GM23338 (cell line): ENCODE measurements around the gene ALDH6A1. TPM values are rescaled to one million over a fixed set of nuclear protein-coding genes. Genes with fewer than 3 reads are reported as not detected.

Source experiments
- ATAC-seq: fragments of 200-7000 bp; cut with Tn5 transposase; 3 replicates; pipeline ENCODE4 v1.9.1; 2020
- DNase-seq: peaks from one replicate; pipeline ENCODE4 v3.0.0-alpha.2; 2015; ENCODE audit warnings: low spot score
- H2AFZ ChIP-seq: fragments of 200-600 bp; sonication (generic); 2 replicates; pipeline ENCODE4 v1.8.0; 2016; ENCODE audit warnings: antibody characterized with exemption, mild to moderate bottlenecking, moderate library complexity
- H3F3A ChIP-seq: fragments of 200-600 bp; sonication (generic); replicated peaks from 2 replicates; pipeline ENCODE4 v1.8.0; 2017; ENCODE audit warnings: antibody characterized with exemption, mixed run types, low read depth
- H3K27ac ChIP-seq: fragments of 200-600 bp; sonication (generic); 2 replicates; pipeline ENCODE4 v1.6.1; 2016; ENCODE audit warnings: low read depth
- H3K27me3 ChIP-seq: fragments of 200-600 bp; sonication (generic); 2 replicates; pipeline ENCODE4 v1.8.0; 2016; ENCODE audit warnings: mild to moderate bottlenecking, mixed run types, moderate library complexity; ENCODE audit not compliant: insufficient read depth
- H3K36me3 ChIP-seq: fragments of 200-600 bp; sonication (generic); 2 replicates; pipeline ENCODE4 v1.8.0; 2016; ENCODE audit warnings: mild to moderate bottlenecking; ENCODE audit not compliant: insufficient read depth
- H3K4me1 ChIP-seq: fragments of 200-600 bp; sonication (generic); 2 replicates; pipeline ENCODE4 v1.8.0; 2016; ENCODE audit warnings: mild to moderate bottlenecking, moderate library complexity; ENCODE audit not compliant: insufficient read depth
- H3K4me2 ChIP-seq: fragments of 200-600 bp; sonication (generic); 2 replicates; pipeline ENCODE4 v1.7.1; 2017; ENCODE audit warnings: mixed run types
- H3K4me3 ChIP-seq: fragments of 200-600 bp; sonication (generic); 2 replicates; pipeline ENCODE4 v1.6.1; 2016; ENCODE audit warnings: mixed run types
- H3K79me2 ChIP-seq: fragments of 200-600 bp; sonication (generic); replicated peaks from 2 replicates; pipeline ENCODE4 v1.8.0; 2017; ENCODE audit warnings: mild to moderate bottlenecking; ENCODE audit not compliant: insufficient read depth
- H3K9me2 ChIP-seq: fragments of 200-600 bp; sonication (generic); 2 replicates; pipeline ENCODE4 v1.8.0; 2017; ENCODE audit not compliant: insufficient read depth
- H4K20me1 ChIP-seq: fragments of 200-600 bp; sonication (generic); replicated peaks from 2 replicates; pipeline ENCODE4 v1.8.0; 2017; ENCODE audit warnings: mild to moderate bottlenecking; ENCODE audit not compliant: insufficient read depth
- H3K27ac Mint-ChIP-seq: 2 replicates; pipeline ENCODE4 v1.8.0; 2020; ENCODE audit warnings: inconsistent platforms, mild to moderate bottlenecking, moderate library complexity, mixed read lengths
- H3K27me3 Mint-ChIP-seq: 3 replicates; pipeline ENCODE4 v1.8.0; 2022; ENCODE audit warnings: low read depth, mild to moderate bottlenecking, moderate library complexity, mixed read lengths, inconsistent platforms; ENCODE audit not compliant: insufficient read depth, poor library complexity
- H3K36me3 Mint-ChIP-seq: 3 replicates; pipeline ENCODE4 v1.8.0; 2021; ENCODE audit warnings: low read depth, mild to moderate bottlenecking, inconsistent platforms, moderate library complexity, mixed read lengths
- H3K4me1 Mint-ChIP-seq: 3 replicates; pipeline ENCODE4 v1.8.0; 2020; ENCODE audit warnings: mild to moderate bottlenecking, inconsistent platforms, mixed read lengths
- H3K4me3 Mint-ChIP-seq: 3 replicates; pipeline ENCODE4 v1.8.0; 2021; ENCODE audit warnings: moderate library complexity, mild to moderate bottlenecking, inconsistent platforms, mixed read lengths
- H3K9me3 Mint-ChIP-seq: 3 replicates; pipeline ENCODE4 v1.8.0; 2020; ENCODE audit warnings: moderate library complexity, mild to moderate bottlenecking, inconsistent platforms, mixed read lengths
- CREB1 ChIP-seq: fragments of 250-450 bp; sonication (Bioruptor Pico); IDR thresholded peaks from 2 replicates; pipeline ENCODE4 v1.5.0; 2020; ENCODE audit warnings: low read depth, mild to moderate bottlenecking, moderate library complexity
- CTCF ChIP-seq, 2 experiments: fragments of 200-600 bp in 1 of 2; sonication (generic) in 1 of 2; conservative IDR thresholded peaks; 2 replicates each; pipeline versions ENCODE4 v1.5.1 to v1.6.1; 2016 to 2017; ENCODE audit warnings: antibody characterized with exemption in 2 of 2, low read depth in 2 of 2, mild to moderate bottlenecking in 2 of 2, moderate library complexity in 1 of 2
- ETS1 ChIP-seq: IDR thresholded peaks from 2 replicates; pipeline ENCODE4 v1.6.1; 2016; ENCODE audit warnings: antibody characterized with exemption
- EZH2 ChIP-seq: fragments of 200-600 bp; sonication (generic); IDR thresholded peaks from one replicate; pipeline ENCODE4 v1.8.0; 2017; ENCODE audit warnings: antibody characterized with exemption, mild to moderate bottlenecking, low read depth; ENCODE audit not compliant: unreplicated experiment
- EZH2phosphoT487 ChIP-seq: fragments of 200-600 bp; sonication (generic); IDR thresholded peaks from one replicate; pipeline ENCODE4 v1.8.1; 2018; ENCODE audit warnings: antibody characterized with exemption; ENCODE audit not compliant: unreplicated experiment
- JUNB ChIP-seq: IDR thresholded peaks from one replicate; pipeline ENCODE4 v1.6.1; 2016; ENCODE audit warnings: antibody characterized with exemption; ENCODE audit not compliant: unreplicated experiment
- NANOG ChIP-seq: IDR thresholded peaks from 2 replicates; pipeline ENCODE4 v1.6.1; 2016; ENCODE audit warnings: antibody characterized with exemption, borderline replicate concordance
- POLR2AphosphoS5 ChIP-seq: IDR thresholded peaks from 2 replicates; pipeline ENCODE4 v1.6.1; 2016; ENCODE audit warnings: antibody characterized with exemption, low read depth
- STAT1 ChIP-seq: IDR thresholded peaks from one replicate; pipeline ENCODE4 v1.6.1; 2016; ENCODE audit warnings: antibody characterized with exemption; ENCODE audit not compliant: unreplicated experiment
- ZNF114 ChIP-seq: fragments of 250-450 bp; sonication (Bioruptor Pico); IDR thresholded peaks from 2 replicates; pipeline ENCODE4 v1.5.0; 2020; ENCODE audit warnings: mild to moderate bottlenecking, moderate library complexity
- ZNF331 ChIP-seq: fragments of 250-450 bp; sonication (Bioruptor Pico); IDR thresholded peaks from 2 replicates; pipeline ENCODE4 v1.5.0; 2020; ENCODE audit warnings: low read depth, mild to moderate bottlenecking, moderate library complexity
- ZNF462 ChIP-seq: fragments of 250-450 bp; sonication (Bioruptor Pico); IDR thresholded peaks from 2 replicates; pipeline ENCODE4 v1.5.0; 2020; ENCODE audit warnings: mild to moderate bottlenecking, moderate library complexity
- polyA plus RNA-seq: library from polyadenylated mRNA; unstranded; fragments of >200 nt; fragmentation: Nextera tagmentation; extraction: Ambion mirVana; gene quantifications from 2 replicates; pipeline ENCODE4 v1.2.1, GENCODE V29; 2016
- total RNA-seq: library from RNA; depleted of rRNA; stranded (reverse); fragments of >200 nt; shearing (Covaris generic); gene quantifications from 2 replicates; pipeline ENCODE4 v1.2.3, GENCODE V29; 2014
- TF ChIP-seq, protein P1 (sequence below): IDR thresholded peaks from one replicate; pipeline ENCODE4 v1.6.1; 2018; ENCODE audit warnings: antibody characterized with exemption; ENCODE audit not compliant: unreplicated experiment

ALDH6A1 gene
- total and polyA plus RNA-seq, 2 experiments from 2014 or later, result 16.1 to 28.0 TPM

DNA sequence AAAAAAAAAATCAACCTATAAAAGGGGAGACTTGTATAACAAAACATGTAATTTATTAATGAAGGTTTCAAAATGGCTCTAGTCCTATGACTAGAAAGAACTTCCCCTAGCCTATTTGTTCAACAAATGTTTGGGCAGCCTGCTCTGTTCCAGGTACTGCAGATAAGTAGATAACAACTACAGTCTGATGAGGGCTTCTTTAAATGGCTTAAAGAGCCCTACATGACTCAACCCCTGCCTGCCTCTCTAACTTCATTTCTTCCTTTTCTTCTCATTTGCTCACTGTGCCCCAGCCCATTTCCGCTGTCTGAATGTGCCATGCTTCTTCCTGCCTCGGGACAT is 21.5 kb downstream of the ALDH6A1 start:
- H3K27ac Mint-ChIP-seq, result no peak overlapping the region
- H3K4me2 ChIP-seq, result no peak overlapping the region
- H3K27me3 Mint-ChIP-seq, result no peaks in the 10 kb centered on the region
- DNase-seq (no peak), ATAC-seq (no peak)
- H3K36me3 ChIP-seq, result 0 out of 2 replicates have a peak, but pooled peaks cover 4% of the 10 kb centered on the region
- no peak overlapping the region for H2AFZ ChIP-seq
- H3K27ac ChIP-seq, result no peak overlapping the region
- H3F3A ChIP-seq, result no peaks in the 10 kb centered on the region
- no peaks in the 10 kb centered on the region for H3K9me2 ChIP-seq
- H4K20me1 ChIP-seq, result no peaks in the 10 kb centered on the region
- no peaks in the 10 kb centered on the region for H3K4me1 Mint-ChIP-seq
- H3K27me3 ChIP-seq, result no peaks in the 10 kb centered on the region
- TF ChIP-seq CREB1 (CRISPR knock-in tag), result no peak
- no peak for TF ChIP-seq ETS1
- TF ChIP-seq, protein P1, sequence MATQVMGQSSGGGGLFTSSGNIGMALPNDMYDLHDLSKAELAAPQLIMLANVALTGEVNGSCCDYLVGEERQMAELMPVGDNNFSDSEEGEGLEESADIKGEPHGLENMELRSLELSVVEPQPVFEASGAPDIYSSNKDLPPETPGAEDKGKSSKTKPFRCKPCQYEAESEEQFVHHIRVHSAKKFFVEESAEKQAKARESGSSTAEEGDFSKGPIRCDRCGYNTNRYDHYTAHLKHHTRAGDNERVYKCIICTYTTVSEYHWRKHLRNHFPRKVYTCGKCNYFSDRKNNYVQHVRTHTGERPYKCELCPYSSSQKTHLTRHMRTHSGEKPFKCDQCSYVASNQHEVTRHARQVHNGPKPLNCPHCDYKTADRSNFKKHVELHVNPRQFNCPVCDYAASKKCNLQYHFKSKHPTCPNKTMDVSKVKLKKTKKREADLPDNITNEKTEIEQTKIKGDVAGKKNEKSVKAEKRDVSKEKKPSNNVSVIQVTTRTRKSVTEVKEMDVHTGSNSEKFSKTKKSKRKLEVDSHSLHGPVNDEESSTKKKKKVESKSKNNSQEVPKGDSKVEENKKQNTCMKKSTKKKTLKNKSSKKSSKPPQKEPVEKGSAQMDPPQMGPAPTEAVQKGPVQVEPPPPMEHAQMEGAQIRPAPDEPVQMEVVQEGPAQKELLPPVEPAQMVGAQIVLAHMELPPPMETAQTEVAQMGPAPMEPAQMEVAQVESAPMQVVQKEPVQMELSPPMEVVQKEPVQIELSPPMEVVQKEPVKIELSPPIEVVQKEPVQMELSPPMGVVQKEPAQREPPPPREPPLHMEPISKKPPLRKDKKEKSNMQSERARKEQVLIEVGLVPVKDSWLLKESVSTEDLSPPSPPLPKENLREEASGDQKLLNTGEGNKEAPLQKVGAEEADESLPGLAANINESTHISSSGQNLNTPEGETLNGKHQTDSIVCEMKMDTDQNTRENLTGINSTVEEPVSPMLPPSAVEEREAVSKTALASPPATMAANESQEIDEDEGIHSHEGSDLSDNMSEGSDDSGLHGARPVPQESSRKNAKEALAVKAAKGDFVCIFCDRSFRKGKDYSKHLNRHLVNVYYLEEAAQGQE, result no peak
- TF ChIP-seq ZNF114, result no peak
- TF ChIP-seq NANOG, result no peak
- no peak for TF ChIP-seq CTCF (conservative IDR thresholded peaks at IDR 0.05; ENCODE audit: low read depth in 2 of 2)
- TF ChIP-seq STAT1, result no peak
- no peak for TF ChIP-seq ZNF331 (CRISPR knock-in tag)
- TF ChIP-seq EZH2, result no peak
- no peak for TF ChIP-seq EZH2phosphoT487
- no peak for TF ChIP-seq JUNB
- TF ChIP-seq ZNF462 (CRISPR knock-in tag), result no peak
- TF ChIP-seq POLR2AphosphoS5, result no peak
- H3K4me3 Mint-ChIP-seq, result no peak overlapping the region
- H3K4me3 ChIP-seq, result no peak overlapping the region
- no peaks in the 10 kb centered on the region for H3K4me1 ChIP-seq
- H3K36me3 Mint-ChIP-seq, result peaks cover 36% of the 10 kb centered on the region
- H3K9me3 Mint-ChIP-seq, result no peaks in the 10 kb centered on the region
- H3K79me2 ChIP-seq, result no peaks in the 10 kb centered on the region
